AG09309 (cell line): ENCODE data around the gene DNAH11.

Experiments
- DNase-seq: peaks from one replicate; pipeline ENCODE4 v3.0.0-alpha.2; 2010; ENCODE audit warnings: low read depth
- H3K4me3 ChIP-seq: 2 replicates; pipeline ENCODE4 v1.5.1; 2011; ENCODE audit warnings: mild to moderate bottlenecking, low read depth, low read length, moderate library complexity; ENCODE audit not compliant: control insufficient read depth
- TF ChIP-seq, protein P1 (sequence below): IDR thresholded peaks from 2 replicates; pipeline ENCODE4 v1.5.1; 2011; ENCODE audit warnings: mild to moderate bottlenecking, low read depth, low read length, inconsistent platforms; ENCODE audit not compliant: insufficient read depth, control insufficient read depth; ENCODE audit errors: missing control alignments

Gene DNAH11

DNA sequence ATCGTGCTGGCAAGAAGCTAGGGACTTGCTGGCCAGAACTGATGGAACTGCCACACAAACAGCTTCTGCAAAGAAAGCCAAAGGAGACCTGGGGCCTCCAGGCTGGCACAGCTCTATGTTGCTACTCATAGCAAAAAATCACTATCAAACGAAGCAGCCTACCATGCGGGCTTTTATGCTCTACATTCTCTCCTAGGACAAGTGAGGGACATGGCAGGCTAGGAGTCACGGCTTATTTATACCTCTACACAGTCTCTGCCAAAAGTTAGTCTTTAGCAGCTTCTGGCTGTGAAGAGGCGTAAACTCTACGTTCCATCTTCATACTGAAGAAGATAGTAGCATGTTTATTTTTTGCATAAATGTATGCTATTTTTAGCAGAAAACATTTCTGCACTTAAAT lies 367.4 kb downstream of the DNAH11 start:
- no peak overlapping the region for H3K4me3 ChIP-seq
- no peak for DNase-seq
- TF ChIP-seq, protein P1, sequence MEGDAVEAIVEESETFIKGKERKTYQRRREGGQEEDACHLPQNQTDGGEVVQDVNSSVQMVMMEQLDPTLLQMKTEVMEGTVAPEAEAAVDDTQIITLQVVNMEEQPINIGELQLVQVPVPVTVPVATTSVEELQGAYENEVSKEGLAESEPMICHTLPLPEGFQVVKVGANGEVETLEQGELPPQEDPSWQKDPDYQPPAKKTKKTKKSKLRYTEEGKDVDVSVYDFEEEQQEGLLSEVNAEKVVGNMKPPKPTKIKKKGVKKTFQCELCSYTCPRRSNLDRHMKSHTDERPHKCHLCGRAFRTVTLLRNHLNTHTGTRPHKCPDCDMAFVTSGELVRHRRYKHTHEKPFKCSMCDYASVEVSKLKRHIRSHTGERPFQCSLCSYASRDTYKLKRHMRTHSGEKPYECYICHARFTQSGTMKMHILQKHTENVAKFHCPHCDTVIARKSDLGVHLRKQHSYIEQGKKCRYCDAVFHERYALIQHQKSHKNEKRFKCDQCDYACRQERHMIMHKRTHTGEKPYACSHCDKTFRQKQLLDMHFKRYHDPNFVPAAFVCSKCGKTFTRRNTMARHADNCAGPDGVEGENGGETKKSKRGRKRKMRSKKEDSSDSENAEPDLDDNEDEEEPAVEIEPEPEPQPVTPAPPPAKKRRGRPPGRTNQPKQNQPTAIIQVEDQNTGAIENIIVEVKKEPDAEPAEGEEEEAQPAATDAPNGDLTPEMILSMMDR, result no peak

DNA sequence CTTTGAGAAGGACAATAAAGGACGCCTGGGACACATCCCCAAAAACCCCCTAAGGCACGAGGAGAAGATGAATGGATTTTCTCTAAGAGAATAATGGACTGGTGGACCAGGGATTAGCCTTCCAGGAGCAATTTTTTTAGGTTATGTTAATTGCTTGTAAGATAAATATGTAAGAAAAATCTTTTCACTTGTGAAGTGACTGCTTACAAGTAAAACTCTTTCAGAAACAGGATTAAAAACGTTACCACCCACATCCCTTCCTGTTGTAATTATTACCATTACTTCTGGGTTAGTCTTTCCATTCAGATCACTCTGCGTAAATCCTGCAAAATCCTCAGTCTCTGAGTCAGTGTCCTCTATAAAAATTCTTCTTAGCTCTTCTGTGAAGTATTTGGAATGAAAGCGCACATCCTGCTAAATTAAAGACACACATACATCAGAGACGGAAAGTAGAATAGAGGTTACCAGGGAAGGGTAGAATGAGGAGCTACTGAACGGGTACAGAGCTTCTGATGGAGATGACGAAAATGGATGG lies 368.6 kb downstream of the DNAH11 start:
- peak; percentile 91 for DNase-seq
- TF ChIP-seq, protein P1, result no peak
- H3K4me3 ChIP-seq, result no peak overlapping the region

DNA sequence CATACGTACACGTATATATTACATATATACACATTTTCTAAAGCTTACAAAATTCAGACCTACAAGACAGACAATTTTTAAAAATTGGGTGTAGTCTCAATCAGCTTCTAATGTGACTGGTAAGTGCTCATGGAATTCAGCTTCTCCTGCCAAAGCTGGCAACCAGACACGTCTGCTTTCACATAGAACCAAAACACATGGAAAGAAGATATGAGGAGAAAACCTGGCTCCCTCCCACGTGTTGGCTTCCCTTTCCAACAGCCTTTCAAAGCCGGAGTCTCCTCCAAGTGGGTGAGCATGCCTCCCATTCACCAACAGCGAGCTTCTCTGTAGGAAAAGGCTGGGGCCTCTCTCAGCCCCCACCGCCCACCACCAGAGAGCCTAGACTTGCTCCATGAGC lies 369.5 kb downstream of the DNAH11 start:
- H3K4me3 ChIP-seq, result no peak overlapping the region; the same call in 1 of the 2 replicates
- TF ChIP-seq, protein P1, result no peak
- DNase-seq, result peak; percentile 85

DNA sequence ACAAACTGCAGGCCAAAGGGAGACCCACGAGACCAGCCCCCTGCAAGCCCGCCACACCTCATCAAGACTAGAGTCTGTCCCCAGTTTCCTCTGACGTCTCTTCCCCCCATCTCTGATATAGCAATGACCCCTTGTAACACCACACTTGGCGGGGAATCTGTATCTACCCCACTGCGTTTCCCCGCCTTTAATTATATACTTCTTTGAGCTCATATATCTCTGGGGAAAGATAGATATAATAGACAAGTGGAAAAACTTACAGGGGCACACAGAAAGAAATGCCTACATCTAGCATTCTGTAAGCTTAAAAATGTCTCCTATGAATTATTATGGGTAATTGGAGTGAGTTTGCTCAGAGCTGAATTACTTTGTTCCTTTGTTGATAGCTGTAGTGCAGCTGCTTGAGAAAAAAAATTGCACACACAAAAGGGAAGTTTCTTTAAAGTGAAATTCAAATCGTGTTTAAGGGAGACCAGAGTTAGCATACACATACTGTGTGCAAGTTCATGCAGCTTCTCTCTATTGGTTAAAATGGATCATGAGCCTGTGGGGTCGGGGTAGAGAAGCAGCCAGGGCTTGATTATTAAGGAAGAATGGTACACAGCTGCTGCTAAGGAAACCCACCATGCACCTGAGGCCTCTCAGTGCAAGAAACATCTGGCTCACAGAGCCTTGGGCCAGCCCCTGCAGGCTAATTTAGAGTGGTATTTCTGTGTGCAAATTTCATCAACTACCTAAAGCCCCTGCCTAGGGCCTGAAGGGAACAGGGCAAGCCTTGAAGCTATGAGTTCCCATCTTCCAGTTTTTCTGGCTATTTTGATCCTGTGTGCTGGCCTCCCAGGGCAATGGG lies 370.3 kb downstream of the DNAH11 start:
- TF ChIP-seq, protein P1, result no peak
- DNase-seq, result no peak
- no peak overlapping the region for H3K4me3 ChIP-seq

DNA sequence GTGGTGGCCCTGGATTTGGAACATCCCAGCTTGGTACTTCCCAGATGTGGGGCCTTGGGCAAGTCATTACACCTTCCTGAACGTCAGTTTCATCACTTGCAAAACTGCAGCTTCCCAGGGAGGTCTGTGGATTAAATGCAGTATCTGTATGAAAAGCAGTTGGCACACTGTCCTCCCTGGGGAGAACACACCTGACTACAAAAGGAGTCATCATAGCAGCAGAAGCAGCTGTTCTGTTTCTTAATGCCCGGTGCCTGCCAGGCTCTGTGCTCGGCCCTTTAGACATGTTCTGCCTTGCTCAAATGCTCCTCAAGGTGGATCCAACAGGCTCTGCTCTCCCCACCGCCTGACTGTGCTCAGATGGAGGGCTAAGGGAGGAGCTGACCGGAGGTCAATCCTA lies 371.8 kb downstream of the DNAH11 start:
- DNase-seq, result no peak
- H3K4me3 ChIP-seq, result no peak overlapping the region
- TF ChIP-seq, protein P1, result no peak

DNA sequence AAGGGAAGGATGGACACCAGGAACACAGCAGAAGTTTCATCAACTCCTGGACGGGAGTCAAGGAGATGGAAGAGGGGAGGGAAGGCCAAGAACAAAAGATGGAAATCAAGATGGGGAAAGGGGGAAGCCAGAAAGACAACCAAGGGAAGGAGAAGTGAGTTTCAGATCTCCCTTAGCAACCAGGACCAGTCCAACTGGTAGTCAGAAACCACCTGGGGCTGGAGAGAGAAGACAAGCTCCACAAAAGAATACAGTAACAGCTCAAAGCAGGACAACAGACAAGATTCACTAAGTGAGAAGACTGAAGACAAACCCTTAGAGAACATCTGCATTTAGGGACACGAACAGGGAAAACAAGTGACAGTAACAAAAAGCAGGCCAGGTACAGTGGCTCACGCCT lies 372.3 kb downstream of the DNAH11 start:
- TF ChIP-seq, protein P1, result no peak
- H3K4me3 ChIP-seq, result no peak overlapping the region
- DNase-seq, result no peak

DNA sequence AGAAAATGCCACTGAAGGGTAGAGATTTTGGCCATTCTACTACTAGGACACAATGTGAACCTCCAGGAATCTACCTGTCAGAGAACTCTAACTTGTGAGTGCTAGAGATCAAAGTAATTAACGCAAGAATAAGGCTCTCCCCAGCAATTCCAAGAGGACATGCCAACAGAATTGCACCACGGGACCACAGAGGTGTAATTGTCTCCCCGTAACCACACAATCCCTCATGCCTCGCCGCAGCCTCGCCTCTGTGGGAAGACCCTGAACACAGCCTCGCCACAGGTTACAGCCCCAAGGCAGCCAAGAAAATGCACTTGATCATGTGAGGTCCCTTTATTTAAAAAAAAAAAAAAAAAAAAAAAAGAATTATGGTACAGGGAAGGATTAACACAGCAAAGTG lies 373.3 kb downstream of the DNAH11 start:
- no peak for DNase-seq
- TF ChIP-seq, protein P1, result no peak
- H3K4me3 ChIP-seq, result no peak overlapping the region
